Testis (tissue), 2 donors: ENCODE data around the gene JMJD8.

Experiments used
- CTCF ChIP-seq, 3 experiments: fragments of 450-650 bp in 2 of 3; fragments of 200-600 bp in 1 of 3; sonication (generic) in 1 of 3; IDR thresholded peaks; one replicate each; pipeline ENCODE4 v1.5.1; 2016 to 2019; ENCODE audit warnings: antibody characterized with exemption in 3 of 3, mild to moderate bottlenecking in 2 of 3, moderate library complexity in 1 of 3
- POLR2A ChIP-seq: fragments of 450-650 bp; IDR thresholded peaks from one replicate; pipeline ENCODE4 v1.6.1; 2017; ENCODE audit warnings: antibody characterized with exemption, mild to moderate bottlenecking, moderate library complexity

- no peak for TF ChIP-seq POLR2A
- TF ChIP-seq CTCF (IDR thresholded peaks at IDR 0.05): no peak
These were observed 7.2 kb downstream of the JMJD8 start for GRCh38 chr16:676913-677312.
